ENCODE data around the gene KRTAP5-10.
"Not testable (repeated sequence)": the region's sequence is repeated elsewhere in the genome, so short reads cannot be mapped to it uniquely, and the experiment has no call there.

The KRTAP5-10 gene

DNA sequence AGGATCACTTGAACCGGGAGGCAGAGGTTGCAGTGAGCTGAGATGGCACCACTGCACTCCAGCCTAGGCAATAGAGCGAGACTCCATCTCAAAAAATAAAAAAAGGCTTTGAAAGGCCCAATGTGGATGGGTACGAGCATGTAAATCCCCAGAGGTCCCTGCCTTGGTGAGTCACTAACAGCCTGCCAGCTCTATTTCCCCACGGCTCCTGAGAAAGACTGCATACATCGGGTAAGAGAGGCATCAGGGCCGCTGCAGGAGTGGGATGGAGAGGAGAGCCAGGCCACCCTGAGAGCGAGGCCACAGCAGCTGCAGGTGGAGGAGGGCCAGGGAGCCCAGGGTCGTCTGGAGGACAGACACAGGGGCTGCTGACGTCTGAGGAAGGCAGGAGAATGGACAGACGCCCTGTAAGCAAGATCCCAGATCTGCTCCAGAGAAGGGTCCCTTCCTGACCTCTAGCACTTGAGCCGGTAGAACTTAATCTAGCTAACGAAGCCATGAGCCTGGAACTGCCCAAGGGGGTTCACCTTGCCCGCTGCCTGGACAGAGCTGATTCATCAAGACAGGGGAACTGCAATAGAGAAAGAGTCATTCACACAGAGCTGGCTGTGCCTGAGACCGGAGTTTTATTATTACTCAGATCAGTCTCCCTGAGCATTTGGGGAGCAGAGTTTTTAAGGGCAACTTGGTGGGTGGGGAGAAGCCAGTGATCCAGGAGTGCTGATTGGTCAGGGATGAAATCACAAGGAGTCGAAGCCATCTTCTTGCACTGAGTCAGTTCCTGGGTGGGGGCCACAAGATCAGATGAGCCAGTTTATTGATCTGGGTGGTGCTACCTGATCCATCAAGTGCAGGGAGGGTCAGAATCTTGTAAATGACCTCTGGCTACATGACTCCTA is 22.2 kb upstream of the KRTAP5-10 start:
- DNase-seq (ENCODE audit: low spot score) = no peak

GRCh38 chr11:71543866-71544265 is 21.5 kb upstream of the KRTAP5-10 start:
- DNase-seq (ENCODE audit: low spot score) = no peak

- no peak for DNase-seq (ENCODE audit: low spot score)
These were observed 20.7 kb upstream of the KRTAP5-10 start for GRCh38 chr11:71544525-71545214.

GRCh38 chr11:71545405-71545966 is 19.9 kb upstream of the KRTAP5-10 start:
- DNase-seq (ENCODE audit: low spot score) = no peak

- no peak for DNase-seq (ENCODE audit: low spot score)
These were observed 17.2 kb upstream of the KRTAP5-10 start, which contains the start of gene KRTAP5-9 for GRCh38 chr11:71548120-71548519. TSS of gene KRTAP5-9 (plus strand) at chr11:71548420. CDS start at chr11:71548658, 238 bp downstream.

DNA sequence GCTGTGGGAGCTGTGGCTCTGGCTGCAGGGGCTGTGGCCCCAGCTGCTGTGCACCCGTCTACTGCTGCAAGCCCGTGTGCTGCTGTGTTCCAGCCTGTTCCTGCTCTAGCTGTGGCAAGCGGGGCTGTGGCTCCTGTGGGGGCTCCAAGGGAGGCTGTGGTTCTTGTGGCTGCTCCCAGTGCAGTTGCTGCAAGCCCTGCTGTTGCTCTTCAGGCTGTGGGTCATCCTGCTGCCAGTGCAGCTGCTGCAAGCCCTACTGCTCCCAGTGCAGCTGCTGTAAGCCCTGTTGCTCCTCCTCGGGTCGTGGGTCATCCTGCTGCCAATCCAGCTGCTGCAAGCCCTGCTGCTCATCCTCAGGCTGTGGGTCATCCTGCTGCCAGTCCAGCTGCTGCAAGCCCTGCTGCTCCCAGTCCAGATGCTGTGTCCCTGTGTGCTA is 16.6 kb upstream of the KRTAP5-10 start:
- DNase-seq (ENCODE audit: low spot score) = no peak

- no peak for DNase-seq (ENCODE audit: low spot score)
These were observed 13.7 kb upstream of the KRTAP5-10 start for GRCh38 chr11:71551711-71552110.

GRCh38 chr11:71554996-71555395 is 10.4 kb upstream of the KRTAP5-10 start:
- DNase-seq (ENCODE audit: low spot score) = no peak

- no peak for DNase-seq (ENCODE audit: low spot score)
These were observed 9.9 kb upstream of the KRTAP5-10 start for GRCh38 chr11:71555508-71555907.

GRCh38 chr11:71556018-71556417 is 9.3 kb upstream of the KRTAP5-10 start:
- DNase-seq (ENCODE audit: low spot score) = no peak

DNA sequence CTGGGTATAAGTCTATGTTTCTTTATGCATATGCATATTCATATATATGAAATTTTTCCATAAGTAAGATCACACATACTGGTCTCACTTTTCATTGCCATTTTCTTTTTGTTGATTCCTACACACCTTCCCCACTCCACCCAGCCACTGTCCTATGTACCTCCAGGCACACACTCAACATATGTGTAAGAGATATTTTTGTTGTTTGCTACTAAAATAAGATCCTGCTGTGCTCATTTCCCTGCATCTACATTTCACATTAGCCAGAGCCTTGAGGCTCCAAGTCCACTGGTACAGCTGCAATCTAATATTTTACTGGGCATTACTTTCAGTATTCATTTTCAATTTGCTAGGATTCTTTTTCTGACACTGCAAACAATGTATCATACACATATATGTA is 8.1 kb upstream of the KRTAP5-10 start:
- no peak for DNase-seq (ENCODE audit: low spot score)

DNA sequence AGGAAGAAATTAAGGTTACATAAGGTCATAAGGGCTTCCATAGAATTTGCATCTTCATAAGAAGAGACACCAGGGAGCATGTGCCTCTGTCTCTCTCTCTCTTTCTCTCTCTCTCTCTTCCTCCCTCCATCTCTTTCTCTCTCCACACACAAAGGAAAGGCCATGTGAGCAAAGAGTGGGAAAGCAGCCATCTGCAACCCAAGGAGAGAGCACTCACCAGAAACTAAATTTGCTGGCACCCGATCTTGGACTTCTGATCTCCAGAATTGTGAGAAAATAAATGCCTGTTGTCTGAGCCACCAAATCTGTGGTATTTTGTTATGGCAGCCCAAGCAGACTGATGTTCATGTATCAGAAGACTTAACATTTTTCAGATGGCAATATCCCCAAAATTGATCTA is 6.4 kb upstream of the KRTAP5-10 start:
- no peak for DNase-seq (ENCODE audit: low spot score)

DNA sequence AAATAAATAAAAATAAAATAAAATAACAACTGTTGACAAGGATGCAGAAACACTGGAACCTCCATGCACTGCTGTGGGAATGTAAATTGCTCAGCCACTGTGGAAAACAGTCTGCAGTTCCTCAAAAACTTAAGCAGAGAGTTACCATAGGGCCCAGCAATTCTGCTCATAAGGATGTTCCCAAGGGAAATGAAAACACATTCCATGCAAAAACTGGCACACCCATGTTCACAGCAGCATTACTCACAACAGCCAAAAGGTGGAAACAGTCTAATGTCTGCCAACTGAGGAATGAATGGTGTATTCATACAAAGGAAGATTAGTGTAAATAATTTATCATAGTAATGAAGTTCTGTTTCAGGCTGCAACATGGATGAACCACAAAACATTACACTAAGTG is 3.2 kb upstream of the KRTAP5-10 start:
- no peak for DNase-seq (ENCODE audit: low spot score)

GRCh38 chr11:71563406-71563805 is 2.0 kb upstream of the KRTAP5-10 start:
- DNase-seq (ENCODE audit: low spot score) = no peak

DNA sequence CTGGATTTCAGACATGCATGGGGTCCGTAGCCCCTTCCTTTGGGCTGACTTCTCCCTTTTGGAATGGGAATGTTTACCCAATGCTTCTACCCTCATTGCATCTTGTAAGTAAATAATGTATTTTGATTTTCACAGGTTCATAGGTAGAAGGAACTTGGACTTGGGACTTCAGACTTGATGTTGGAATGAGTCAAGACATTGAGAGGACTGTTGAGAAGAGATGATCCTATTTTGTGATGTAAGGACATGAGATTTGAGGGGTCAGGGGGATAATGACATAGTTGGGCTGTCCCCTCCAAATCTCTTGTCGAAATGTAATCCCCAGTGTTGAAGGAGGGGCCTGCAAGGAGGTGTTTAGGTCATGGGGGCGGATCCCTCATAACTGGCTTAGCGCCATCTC is 933 bp upstream of the KRTAP5-10 start:
- DNase-seq (ENCODE audit: low spot score) = no peak

DNA sequence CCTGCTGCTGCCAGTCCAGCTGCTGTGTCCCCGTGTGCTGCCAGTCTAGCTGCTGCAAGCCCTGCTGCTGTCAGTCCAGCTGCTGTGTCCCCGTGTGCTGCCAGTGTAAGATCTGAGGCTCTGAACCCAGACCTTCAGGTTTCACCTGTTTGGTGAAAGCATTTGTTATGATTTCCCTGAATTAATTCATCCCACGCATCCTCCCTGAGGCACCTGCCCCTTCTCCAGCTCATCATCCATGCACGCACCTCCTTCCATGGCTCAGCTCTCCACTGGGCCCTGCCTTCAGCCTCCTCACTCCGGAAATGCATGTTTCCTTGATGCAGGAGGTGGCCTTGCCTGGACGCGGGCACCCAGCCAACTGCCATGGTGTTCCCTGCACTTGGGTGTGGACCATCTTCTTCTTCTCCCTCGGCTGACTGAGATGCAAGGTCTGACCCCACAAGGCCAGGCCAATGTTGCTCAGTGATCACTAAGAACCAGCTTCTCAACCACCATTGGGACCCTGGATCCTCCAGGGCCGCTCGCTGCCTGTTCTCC is 788 bp downstream of the KRTAP5-10 start:
- no peak for DNase-seq (ENCODE audit: low spot score)

DNA sequence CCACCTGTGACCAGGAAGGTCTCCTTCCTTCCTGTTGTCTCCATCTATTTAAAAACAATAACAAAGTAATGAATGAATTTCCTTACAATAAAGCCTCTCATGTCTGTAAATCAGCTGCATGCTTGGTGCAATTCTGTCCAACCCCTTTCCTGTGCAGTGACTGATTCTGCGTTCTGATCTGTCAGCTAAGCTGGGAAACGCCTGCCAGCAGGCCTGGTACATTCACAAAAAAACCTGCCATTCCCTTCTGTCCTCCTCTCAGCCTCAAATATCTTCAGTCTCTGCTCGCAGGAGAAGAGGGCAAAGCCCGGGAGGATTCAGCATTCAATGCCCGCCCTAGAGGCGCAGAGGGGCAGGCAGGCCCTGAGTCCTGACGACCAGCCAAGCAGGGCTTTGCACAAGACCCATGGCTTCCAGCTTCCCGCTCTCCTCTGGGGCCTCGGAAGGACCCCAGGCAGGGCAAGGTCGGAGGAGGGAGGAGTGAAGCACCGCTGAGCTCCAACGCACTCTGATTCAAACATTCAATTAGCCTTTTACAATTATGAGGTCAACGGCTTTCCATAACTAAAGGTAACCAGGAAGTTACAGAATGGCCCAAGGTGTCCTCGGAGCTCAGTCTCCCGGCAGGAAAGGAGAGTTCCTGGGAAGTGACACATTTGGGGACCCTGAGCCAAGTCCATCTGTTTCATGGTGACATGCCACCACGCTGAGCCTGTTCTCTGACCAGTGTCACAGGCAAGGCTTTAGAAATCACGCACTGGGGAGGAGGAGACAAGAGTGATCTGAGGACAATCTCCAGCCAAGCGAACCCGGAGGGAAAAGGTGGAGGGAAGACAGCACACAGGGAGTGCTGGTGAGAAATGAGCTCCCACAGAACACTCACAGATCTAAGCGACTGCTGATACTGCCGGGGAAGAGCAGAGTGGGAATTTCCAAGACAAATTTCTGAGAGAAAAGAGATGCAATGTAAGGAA is 1.6 kb downstream of the KRTAP5-10 start:
- DNase-seq (ENCODE audit: low spot score) = not testable (repeated sequence)

DNA sequence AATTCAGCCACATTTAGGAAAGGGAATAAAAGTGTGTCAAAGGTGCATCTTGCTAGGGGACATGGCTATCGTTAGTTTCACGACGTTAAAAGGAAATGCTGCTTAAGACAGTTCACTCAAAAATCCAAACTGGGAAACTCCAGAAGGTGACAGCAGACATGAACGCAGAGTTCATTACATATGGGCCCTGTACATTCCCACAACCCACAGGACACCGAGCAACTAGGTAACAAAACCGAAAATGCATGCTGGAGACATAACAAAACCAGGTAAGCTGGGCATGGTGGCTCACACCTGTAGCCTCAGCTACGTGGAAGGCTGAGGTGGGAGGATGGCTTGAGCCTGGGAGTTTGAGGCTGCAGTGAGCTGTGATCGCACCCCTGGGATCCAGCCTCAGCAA is 2.3 kb downstream of the KRTAP5-10 start:
- DNase-seq (ENCODE audit: low spot score) = not testable (repeated sequence)

DNA sequence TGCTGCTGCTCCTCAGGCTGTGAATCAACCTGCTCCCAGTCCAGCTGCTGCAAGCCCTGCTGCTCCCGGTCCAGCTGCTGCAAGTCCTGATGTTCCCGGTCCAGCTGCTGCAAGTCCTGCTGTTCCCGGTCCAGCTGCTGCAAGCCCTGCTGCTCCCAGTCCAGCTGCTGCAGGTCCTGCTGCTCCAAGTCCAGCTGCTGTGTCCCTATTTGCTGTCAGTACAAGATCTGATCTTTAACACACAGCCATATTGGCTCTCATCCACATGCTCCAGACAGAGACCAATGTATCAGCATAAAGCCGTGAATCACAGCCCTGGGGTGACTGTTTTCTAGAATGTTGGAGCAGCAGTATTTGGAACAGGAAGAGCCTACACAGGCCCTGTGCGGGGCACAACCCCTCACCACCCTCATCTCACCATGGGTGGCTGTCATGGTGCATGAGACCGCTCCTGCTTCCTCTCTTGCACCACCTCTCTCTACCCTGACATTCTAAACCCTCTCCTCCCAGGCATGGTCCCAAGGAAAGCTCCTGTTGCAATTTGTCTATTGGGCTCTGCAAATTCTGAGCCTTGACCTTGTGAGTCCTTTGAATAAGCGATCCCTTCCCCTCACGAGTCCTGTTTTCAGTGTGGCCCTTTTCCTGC is 3.5 kb downstream of the KRTAP5-10 start:
- no peak for DNase-seq (ENCODE audit: low spot score)

GRCh38 chr11:71571101-71571850 is 5.9 kb downstream of the KRTAP5-10 start:
- DNase-seq (ENCODE audit: low spot score) = not testable (repeated sequence)

Data from ecto neural progenitor cell (in vitro differentiated cells).